Neural crest cell (in vitro differentiated cells): Measurements from ENCODE around the gene TEPSIN. TPM values are rescaled to one million over a fixed set of nuclear protein-coding genes. Genes with fewer than 3 reads are reported as not detected.

Experiments used
- DNase-seq: peaks from one replicate; pipeline ENCODE4 v3.0.0; 2021; ENCODE audit warnings: low read depth, mixed read lengths, low spot score
- H3K27ac Mint-ChIP-seq: one replicate; pipeline ENCODE4 v1.8.0; 2021; ENCODE audit warnings: mild to moderate bottlenecking, mixed read lengths; ENCODE audit not compliant: unreplicated experiment
- H3K27me3 Mint-ChIP-seq: 2 replicates; pipeline ENCODE4 v1.8.0; 2021; ENCODE audit warnings: low read depth, mild to moderate bottlenecking, mixed read lengths
- H3K36me3 Mint-ChIP-seq: 2 replicates; pipeline ENCODE4 v1.8.0; 2021; ENCODE audit warnings: low read depth, mild to moderate bottlenecking, mixed read lengths
- H3K4me1 Mint-ChIP-seq: 2 replicates; pipeline ENCODE4 v1.8.0; 2021; ENCODE audit warnings: mixed read lengths
- H3K4me3 Mint-ChIP-seq: one replicate; pipeline ENCODE4 v1.8.0; 2021; ENCODE audit warnings: mild to moderate bottlenecking, mixed read lengths
- H3K9me3 Mint-ChIP-seq: 2 replicates; pipeline ENCODE4 v1.8.0; 2021; ENCODE audit warnings: mixed read lengths
- total RNA-seq: library from RNA; stranded (reverse); gene quantifications from 2 replicates; pipeline ENCODE4 v1.2.1, GENCODE V29; 2021
- TF ChIP-seq, protein P1 (sequence below): fragments of 200-600 bp; sonication (generic); conservative IDR thresholded peaks from 2 replicates; pipeline ENCODE4 v1.5.0; 2021; ENCODE audit warnings: antibody characterized with exemption, mild to moderate bottlenecking

Gene TEPSIN
- total RNA-seq, 1 donor from 2014 or later: 40.4 TPM

DNA sequence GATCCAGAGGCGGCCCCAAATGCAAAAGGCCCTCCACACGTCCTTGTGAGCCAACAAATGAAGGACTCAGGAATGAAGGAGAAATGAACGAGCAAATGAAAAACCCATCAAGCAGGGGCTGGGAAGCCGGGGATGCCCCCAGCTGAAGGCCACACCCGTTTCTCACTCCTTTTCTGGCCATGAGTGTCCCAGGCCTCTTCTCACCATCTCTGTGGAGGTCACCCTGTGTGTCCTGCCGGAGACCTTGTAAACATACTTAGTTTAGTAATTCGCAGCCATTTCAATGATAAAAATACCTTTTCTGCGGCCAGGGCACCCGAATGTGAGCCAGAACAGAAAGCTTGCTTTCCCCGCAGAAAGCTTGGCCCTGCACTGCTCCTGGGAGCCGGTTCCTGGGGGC, 51.7 kb downstream of the TEPSIN start:
- H3K27me3 Mint-ChIP-seq: peaks cover 4% of the 10 kb centered on the region
- no peaks in the 10 kb centered on the region for H3K9me3 Mint-ChIP-seq
- H3K4me1 Mint-ChIP-seq: peaks cover 6% of the 10 kb centered on the region
- TF ChIP-seq, protein P1, sequence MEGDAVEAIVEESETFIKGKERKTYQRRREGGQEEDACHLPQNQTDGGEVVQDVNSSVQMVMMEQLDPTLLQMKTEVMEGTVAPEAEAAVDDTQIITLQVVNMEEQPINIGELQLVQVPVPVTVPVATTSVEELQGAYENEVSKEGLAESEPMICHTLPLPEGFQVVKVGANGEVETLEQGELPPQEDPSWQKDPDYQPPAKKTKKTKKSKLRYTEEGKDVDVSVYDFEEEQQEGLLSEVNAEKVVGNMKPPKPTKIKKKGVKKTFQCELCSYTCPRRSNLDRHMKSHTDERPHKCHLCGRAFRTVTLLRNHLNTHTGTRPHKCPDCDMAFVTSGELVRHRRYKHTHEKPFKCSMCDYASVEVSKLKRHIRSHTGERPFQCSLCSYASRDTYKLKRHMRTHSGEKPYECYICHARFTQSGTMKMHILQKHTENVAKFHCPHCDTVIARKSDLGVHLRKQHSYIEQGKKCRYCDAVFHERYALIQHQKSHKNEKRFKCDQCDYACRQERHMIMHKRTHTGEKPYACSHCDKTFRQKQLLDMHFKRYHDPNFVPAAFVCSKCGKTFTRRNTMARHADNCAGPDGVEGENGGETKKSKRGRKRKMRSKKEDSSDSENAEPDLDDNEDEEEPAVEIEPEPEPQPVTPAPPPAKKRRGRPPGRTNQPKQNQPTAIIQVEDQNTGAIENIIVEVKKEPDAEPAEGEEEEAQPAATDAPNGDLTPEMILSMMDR: no peak
- no peak for DNase-seq
- peak overlapping the region; percentile 50 for H3K27ac Mint-ChIP-seq
- H3K36me3 Mint-ChIP-seq: no peaks in the 10 kb centered on the region
- no peak overlapping the region for H3K4me3 Mint-ChIP-seq

DNA sequence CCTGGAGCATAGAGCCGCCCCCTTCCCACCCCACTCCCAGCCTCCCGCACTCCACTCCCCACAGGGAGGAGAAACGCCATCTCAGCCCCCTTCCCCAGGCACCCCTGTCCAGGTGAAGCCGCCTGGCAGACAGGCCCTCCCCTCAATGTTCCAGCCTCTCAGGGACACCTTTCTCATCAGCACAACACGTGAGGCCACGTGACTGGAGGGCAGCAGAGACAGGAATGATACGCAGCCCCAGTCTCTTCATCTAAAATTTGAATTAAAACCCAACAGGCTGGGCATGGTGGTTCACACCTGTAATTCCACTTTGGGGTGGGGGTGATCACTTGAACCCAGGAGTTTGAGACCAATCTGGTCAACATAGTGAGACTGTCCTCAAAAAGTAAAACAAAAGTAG, 52.7 kb downstream of the TEPSIN start:
- Mint-ChIP-seq H3K36me3 (no peaks in the 10 kb centered on the region), H3K4me3 (no peak overlapping the region), H3K27me3 (peaks cover 4% of the 10 kb centered on the region), H3K9me3 (no peaks in the 10 kb centered on the region), H3K4me1 (peaks cover 6% of the 10 kb centered on the region), H3K27ac (no peak overlapping the region)
- DNase-seq: no peak
- TF ChIP-seq, protein P1: no peak

DNA sequence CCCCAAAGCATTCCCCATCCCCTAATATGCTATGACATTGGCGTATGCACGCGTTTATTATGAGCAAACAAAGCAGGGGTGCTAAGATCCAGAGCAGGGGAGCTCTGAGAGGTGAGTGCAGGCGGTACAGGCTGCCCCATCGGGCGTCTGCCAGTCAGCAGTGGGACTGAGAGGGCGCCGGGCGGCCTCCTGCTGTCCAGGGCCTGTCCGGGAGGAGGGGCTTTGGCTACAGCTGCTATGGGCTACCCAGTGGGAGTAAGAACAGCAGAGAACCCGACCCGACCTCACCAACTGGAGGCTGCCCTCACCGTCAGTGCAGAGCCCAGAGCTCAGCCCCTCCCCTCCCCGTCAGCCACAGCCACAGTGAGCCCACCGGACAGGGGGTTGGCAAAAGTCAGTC, 54.3 kb downstream of the TEPSIN start:
- TF ChIP-seq, protein P1: no peak
- peaks cover 6% of the 10 kb centered on the region for H3K4me1 Mint-ChIP-seq
- H3K9me3 Mint-ChIP-seq: no peaks in the 10 kb centered on the region
- no peak for DNase-seq
- H3K27ac Mint-ChIP-seq: no peak overlapping the region
- H3K36me3 Mint-ChIP-seq: no peaks in the 10 kb centered on the region
- peak overlapping the region; percentile 24 for H3K4me3 Mint-ChIP-seq
- peaks cover 4% of the 10 kb centered on the region for H3K27me3 Mint-ChIP-seq

DNA sequence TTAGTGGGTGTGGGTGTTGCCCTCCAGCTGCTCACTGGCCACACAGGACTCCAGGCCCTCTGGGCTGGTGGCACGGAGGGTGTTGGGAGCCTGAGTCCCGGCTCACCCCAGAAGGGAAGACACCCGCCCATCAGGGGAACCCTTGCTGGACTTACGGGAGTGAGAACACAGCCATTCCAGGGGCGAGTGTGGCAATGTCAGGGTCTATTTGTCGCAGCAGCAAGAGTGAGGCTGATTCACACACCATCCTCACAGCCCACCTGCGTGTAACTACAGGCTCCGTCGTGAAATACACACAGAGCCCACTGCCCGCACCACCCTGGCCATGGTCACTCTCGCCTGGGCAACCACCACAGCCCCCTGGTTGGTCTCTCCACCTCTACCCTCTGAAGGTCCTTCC, 55.0 kb downstream of the TEPSIN start:
- peak overlapping the region; percentile 24 for H3K4me3 Mint-ChIP-seq
- TF ChIP-seq, protein P1: no peak
- no peaks in the 10 kb centered on the region for H3K9me3 Mint-ChIP-seq
- H3K4me1 Mint-ChIP-seq: peaks cover 6% of the 10 kb centered on the region
- peaks cover 4% of the 10 kb centered on the region for H3K27me3 Mint-ChIP-seq
- no peak for DNase-seq
- no peaks in the 10 kb centered on the region for H3K36me3 Mint-ChIP-seq
- H3K27ac Mint-ChIP-seq: no peak overlapping the region

DNA sequence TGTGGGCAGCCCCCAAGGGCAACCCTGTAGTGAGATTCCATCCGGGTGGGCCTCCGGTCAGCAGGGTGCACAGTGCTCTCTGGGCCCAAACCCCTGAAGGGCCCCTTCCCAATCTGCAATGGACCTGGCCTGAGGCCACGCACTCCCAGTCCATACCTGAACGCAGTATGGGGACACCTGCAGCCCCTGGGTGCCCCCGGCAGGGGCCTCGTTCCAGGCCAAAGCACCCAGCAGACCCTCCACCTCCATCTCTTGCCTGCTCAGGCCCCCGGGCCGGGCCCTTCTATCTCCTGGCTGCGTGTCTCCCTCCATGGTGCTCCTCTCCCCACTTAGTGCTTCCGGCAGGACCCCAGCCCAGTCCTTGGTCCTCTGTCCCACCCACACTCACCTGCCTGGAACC, 55.5 kb downstream of the TEPSIN start:
- Mint-ChIP-seq H3K4me3 (no peak overlapping the region), H3K9me3 (no peaks in the 10 kb centered on the region), H3K36me3 (no peaks in the 10 kb centered on the region), H3K4me1 (peaks cover 6% of the 10 kb centered on the region), H3K27me3 (peaks cover 4% of the 10 kb centered on the region), H3K27ac (no peak overlapping the region)
- TF ChIP-seq, protein P1: no peak
- no peak for DNase-seq

DNA sequence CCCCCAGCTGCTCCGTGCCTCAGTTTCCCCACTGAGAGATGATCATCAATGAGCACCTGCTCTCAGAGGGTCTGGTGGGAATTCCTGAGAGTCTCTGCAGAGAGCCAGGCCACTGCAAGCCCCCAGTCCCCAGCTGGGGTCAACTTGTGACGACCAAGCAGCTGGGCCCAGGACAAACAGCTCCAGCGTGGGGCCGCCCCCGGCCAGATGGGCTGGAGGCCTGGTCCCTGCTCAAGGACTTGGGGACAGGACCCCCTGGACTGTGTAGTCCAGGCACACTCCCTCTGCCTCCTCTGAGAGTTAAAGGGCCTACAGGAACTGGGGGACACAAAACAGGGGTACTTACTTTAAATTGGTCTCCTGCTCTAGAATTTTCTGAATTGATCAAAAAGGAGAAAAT, 56.3 kb downstream of the TEPSIN start:
- Mint-ChIP-seq H3K9me3 (no peaks in the 10 kb centered on the region), H3K4me1 (peaks cover 6% of the 10 kb centered on the region), H3K4me3 (no peak overlapping the region), H3K36me3 (no peaks in the 10 kb centered on the region), H3K27ac (no peak overlapping the region), H3K27me3 (peaks cover 4% of the 10 kb centered on the region)
- no peak for DNase-seq
- TF ChIP-seq, protein P1: no peak
